Panc1 (cell line): ENCODE data around the gene CDHR2.

Experiments
- CTCF ChIP-seq: fragments of 450-650 bp; IDR thresholded peaks from 2 replicates; pipeline ENCODE4 v1.5.1; 2017; ENCODE audit warnings: mild to moderate bottlenecking
- POLR2AphosphoS5 ChIP-seq: IDR thresholded peaks from 2 replicates; pipeline ENCODE4 v1.6.1; 2012; ENCODE audit warnings: mild to moderate bottlenecking, low read depth, low read length, moderate library complexity
- REST ChIP-seq, 2 experiments: IDR thresholded peaks; 2 replicates each; pipeline ENCODE4 v1.6.1; 2011 to 2012; ENCODE audit warnings: low read depth in 2 of 2, control low read depth in 1 of 2, low read length in 1 of 2, mild to moderate bottlenecking in 1 of 2, moderate library complexity in 1 of 2; ENCODE audit not compliant: insufficient read depth in 1 of 2

GRCh38 chr5:176597417-176598389, 48.6 kb downstream of the CDHR2 start:
- TF ChIP-seq REST (IDR thresholded peaks at IDR 0.05; ENCODE audit: insufficient read depth in 1 of 2, low read depth in 2 of 2, low read length in 1 of 2) = no peak
- no peak for TF ChIP-seq POLR2AphosphoS5
- no peak for TF ChIP-seq CTCF
